Activated CD4-positive, alpha-beta T cell treated with anti-CD3 and anti-CD28 coated beads, Interleukin-10, Interleukin-2, amounts not matched to agents 100 ng/mL and 50 ng/mL, durations not matched to agents 16 hours and 8 hours (primary cell): ENCODE data around the gene RTRAF.
A peak's percentile ranks its signal among the peaks of the same experiment; 100 is the strongest.

Source experiments
- DNase-seq: peaks from one replicate; pipeline ENCODE4 v3.0.0-alpha.2; 2020

Gene RTRAF

GRCh38 chr14:51996148-51996746 is 6.9 kb downstream of the RTRAF start:
- peak; percentile 33 for DNase-seq

- DNase-seq: no peak
Measured at GRCh38 chr14:51998348-51998747, 9.0 kb downstream of the RTRAF start.

GRCh38 chr14:51999084-51999483 is 9.7 kb downstream of the RTRAF start:
- DNase-seq: no peak

- no peak for DNase-seq
Measured at GRCh38 chr14:52000019-52000582, 10.8 kb downstream of the RTRAF start.

- no peak for DNase-seq
Measured at GRCh38 chr14:52000696-52001095, 11.3 kb downstream of the RTRAF start.

- no peak for DNase-seq
Measured at GRCh38 chr14:52002542-52002941, 13.2 kb downstream of the RTRAF start.

- no peak for DNase-seq
Measured at GRCh38 chr14:52003324-52003723, 14.0 kb downstream of the RTRAF start.

- DNase-seq: no peak
Measured at GRCh38 chr14:52005625-52006024, 16.3 kb downstream of the RTRAF start.

GRCh38 chr14:52006361-52006760 is 17.0 kb downstream of the RTRAF start:
- no peak for DNase-seq

GRCh38 chr14:52007211-52007610 is 17.9 kb downstream of the RTRAF start:
- DNase-seq: no peak

GRCh38 chr14:52007637-52008036 is 18.3 kb downstream of the RTRAF start:
- no peak for DNase-seq

GRCh38 chr14:52008136-52008535 is 18.8 kb downstream of the RTRAF start:
- DNase-seq: no peak

- DNase-seq: no peak
Measured at GRCh38 chr14:52010173-52010693, 20.9 kb downstream of the RTRAF start.

GRCh38 chr14:52011523-52011922 is 22.2 kb downstream of the RTRAF start:
- DNase-seq: no peak

GRCh38 chr14:52012635-52013034 is 23.3 kb downstream of the RTRAF start:
- DNase-seq: no peak

- DNase-seq: peak; percentile 20
Measured at GRCh38 chr14:52013984-52014600, 24.7 kb downstream of the RTRAF start.

GRCh38 chr14:52014601-52015267 is 25.4 kb downstream of the RTRAF start:
- no peak for DNase-seq

- peak; percentile 12 for DNase-seq
Measured at GRCh38 chr14:52015411-52016030, 26.2 kb downstream of the RTRAF start.

- DNase-seq: no peak
Measured at GRCh38 chr14:52018252-52018651, 28.9 kb downstream of the RTRAF start.

- no peak for DNase-seq
Measured at GRCh38 chr14:52018970-52019369, 29.6 kb downstream of the RTRAF start.

- DNase-seq: no peak
Measured at GRCh38 chr14:52020161-52020714, 30.9 kb downstream of the RTRAF start.

- peak; percentile 22 for DNase-seq
Measured at GRCh38 chr14:52020866-52021717, 31.7 kb downstream of the RTRAF start.
